Left hindlimb (tissue), 1 donor: ENCODE data around the gene INHBE.
"Not testable (repeated sequence)": the region's sequence is repeated elsewhere in the genome, so short reads cannot be mapped to it uniquely, and the experiment has no call there.

Experiments
- DNase-seq: peaks from one replicate; pipeline ENCODE4 v3.0.0-alpha.2; 2018

Gene INHBE

DNA sequence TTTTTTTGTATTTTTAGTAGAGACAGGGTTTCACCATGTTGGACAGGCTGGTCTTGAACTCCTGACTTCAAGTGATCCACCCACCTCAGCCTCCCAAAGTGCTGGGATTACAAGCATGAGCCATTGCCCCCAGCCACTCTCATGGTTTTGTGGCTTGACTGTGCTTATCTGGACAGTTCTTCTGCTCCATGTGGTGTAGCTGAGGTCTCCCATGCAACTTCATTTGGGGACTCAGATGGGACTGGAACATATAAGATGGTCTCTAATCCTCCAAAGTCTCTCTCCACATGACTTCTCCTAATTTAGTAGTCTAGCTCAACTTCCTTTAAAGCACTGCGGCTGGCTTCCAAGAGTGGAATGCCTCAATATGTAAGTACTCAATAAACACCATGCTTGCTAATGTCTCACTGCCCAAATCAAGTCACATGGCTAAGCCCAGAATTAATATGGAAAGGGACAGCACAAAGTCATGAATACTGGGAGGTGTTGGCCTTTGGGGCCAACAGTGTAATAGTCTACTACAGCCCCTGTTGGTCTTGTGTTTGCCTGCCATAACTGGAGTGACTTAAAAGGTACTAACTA is 13.2 kb upstream of the INHBE start:
- DNase-seq: no peak

DNA sequence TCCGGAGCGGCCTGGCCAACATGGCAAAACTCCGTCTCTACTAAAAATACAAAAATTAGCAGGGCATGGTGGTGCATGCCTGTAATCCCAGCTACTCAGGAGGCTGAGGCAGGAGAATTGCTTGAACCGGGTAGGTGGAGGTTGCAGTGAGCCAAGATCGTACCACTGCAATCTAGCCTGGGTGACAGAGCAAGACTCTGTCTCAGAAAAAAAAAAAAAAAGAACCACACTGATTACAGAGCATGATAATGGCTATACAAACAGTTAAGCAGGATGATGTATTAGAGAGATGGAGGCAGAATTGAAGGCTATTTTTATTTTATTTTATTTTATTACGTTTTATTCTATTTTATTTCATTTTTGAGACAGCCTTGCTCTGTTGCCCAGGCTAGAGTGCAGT is 10.8 kb upstream of the INHBE start:
- not testable (repeated sequence) for DNase-seq

DNA sequence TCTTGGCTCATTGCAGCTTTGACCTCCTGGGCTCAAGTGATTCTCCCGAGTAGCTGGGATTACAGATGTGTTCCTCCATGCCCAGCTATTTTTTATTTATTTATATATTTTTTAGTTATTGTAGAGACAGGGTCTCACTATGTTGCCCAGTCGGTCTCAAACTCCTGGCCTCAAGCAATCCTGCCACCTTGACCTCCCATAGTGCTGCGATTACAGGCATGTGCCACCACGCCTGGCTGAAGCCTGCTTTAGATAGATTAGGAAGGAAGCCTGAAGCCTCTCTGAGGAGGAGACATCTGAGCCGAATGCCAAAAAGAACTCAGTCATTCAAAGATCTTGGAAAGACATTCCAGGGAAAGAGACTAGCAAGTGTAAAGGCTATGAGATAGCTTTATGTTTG is 10.4 kb upstream of the INHBE start:
- DNase-seq: no peak

DNA sequence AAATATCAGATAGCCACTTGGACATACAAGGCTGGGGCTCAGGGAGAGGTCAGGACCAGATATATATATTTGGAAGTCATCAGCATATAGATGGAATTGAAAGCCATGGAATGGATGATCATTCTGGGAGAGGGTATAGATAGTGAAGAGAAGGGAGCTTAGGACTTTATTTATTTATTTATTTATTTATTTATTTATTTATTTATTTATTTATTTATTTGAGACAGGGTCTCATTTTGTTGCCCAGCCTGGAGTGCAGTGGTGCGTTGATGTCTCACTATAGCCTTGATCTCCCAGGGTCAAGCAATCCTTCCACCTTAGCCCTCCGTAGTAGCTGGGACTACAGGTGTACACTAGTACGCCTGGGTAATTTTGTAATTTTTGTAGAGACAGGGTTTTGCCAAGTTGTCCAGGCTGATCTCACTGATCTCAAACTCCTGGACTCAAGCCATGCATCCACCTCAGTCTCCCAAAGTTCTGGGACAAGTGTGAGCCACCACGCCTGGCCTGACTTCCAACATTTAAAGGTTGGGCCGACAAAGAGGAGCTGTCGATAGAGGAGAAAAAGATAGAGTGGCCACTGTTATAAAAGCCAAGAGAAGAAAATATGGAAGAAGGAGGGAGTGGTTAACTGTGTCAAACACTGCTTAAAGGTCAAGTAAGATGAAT is 8.7 kb upstream of the INHBE start:
- no peak for DNase-seq

DNA sequence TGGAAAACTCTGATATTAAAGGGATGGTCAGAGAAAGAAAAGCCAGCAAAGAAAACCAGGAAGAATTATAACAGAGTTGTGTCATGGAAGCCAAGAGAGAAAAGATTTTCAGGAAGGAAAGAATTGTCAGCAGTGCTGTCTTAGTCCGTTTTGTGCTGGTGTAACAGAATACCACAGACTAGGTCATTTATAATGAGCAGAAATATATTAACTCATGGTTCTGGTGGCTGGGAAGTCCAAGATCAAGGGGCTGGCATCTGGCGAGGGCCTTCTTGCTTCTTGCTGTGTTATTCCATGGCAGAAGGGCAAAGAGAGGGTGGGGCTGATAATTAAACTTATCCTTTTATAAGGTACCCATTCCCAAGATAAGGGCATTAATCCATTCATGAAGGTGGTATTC is 6.4 kb upstream of the INHBE start:
- no peak for DNase-seq

DNA sequence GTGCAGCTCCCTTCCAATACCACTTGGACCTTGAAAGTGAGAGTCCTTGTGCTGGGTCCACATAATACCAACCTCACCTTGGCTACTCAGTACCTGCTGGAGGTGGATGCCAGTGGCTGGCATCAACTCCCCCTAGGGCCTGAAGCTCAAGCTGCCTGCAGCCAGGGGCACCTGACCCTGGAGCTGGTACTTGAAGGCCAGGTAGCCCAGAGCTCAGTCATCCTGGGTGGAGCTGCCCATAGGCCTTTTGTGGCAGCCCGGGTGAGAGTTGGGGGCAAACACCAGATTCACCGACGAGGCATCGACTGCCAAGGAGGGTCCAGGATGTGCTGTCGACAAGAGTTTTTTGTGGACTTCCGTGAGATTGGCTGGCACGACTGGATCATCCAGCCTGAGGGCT is 5.7 kb upstream of the INHBE start:
- no peak for DNase-seq

DNA sequence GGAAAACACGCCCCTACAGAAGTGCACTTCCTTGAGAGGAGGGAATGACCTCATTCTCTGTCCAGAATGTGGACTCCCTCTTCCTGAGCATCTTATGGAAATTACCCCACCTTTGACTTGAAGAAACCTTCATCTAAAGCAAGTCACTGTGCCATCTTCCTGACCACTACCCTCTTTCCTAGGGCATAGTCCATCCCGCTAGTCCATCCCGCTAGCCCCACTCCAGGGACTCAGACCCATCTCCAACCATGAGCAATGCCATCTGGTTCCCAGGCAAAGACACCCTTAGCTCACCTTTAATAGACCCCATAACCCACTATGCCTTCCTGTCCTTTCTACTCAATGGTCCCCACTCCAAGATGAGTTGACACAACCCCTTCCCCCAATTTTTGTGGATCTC is 5.0 kb upstream of the INHBE start:
- DNase-seq: no peak

DNA sequence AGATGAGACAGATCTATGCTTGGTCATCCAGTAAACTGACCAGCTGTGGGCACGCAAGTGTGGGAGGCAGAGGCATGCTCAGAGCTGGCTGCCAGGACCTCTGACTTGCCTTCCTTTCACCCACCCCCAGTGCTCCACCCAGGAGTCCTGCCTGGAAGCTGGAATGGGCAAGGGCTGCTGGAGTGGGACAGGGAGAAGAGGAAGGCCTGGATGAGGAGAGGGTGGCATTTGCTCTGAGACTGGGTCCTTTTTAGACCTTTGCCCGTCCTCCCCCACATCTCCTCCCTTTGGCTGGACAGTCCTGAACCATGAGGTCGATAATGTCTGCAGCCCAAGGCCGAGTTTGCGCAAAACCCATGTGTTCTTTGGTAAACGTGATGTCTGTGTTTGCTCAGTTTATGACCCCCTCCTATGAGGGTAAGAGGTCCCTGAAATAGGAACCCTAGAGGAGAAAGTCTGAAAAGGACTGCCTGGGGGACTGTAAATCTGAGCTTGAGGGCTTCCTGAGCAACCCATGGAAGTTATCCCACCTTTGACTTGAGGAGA is 3.8 kb upstream of the INHBE start:
- no peak for DNase-seq

DNA sequence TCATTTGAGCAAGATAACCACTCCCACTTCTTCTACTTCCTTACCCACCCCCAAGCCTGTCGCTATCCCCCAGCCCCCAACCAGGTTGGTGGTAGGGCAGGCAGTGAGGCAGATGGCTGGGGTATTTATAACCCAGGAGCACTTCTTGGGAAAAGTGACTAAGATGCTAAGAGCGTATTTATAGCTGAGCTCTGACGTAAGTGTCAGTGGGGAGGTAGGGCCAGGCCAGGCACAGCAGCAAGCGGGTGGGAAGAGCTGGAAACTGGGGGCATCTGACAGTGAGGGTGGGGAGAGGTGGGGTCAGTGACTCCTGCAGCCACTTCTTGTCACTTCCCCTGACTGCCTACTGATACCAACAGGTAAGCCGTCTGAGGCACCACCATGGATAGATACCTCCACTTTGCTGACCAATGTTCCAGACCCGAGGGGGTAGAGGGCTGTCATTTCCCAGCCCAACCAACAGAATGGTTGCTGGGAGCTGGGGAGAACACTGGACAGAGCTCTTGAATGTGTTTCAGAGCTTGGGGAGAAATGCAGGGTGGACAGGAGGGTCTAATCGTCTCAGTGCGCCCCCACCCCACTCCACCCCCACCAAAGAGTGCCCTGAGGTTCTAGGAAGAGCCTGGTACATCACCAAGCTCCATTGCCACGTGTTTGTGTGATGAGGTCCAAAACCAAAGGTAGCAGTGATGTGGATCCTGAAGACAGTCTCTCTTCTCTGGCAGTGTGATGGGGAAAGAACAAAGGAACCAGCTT is 2.7 kb upstream of the INHBE start:
- peak; percentile 67 for DNase-seq

DNA sequence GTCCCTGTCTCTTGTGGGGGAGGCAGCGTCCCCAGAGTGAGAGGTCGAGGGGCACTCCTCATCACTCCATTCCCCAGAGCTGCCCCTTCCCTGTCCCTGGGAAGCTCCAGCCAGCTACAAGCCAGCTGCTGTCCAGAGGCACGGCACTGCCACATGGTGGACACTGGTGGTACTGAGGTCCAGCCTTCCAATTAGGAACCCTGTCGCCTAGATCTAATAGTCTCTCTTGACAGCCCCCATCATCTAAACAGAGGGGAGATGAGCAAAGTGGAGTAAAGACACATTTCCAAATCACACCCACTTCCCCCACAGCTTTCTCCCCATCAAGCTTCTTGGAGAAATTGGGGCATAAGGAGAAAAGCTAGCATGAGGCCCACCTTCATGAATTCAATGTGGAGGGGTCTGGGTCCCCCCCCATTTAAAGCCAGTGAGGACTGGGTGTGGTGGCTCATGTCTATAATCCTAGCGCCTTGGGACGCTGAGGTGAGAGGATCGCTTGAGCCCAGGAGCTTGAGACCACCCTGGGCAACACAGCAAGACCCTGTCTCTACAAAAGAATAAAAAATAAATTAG is 2.1 kb upstream of the INHBE start:
- DNase-seq: peak; percentile 74

DNA sequence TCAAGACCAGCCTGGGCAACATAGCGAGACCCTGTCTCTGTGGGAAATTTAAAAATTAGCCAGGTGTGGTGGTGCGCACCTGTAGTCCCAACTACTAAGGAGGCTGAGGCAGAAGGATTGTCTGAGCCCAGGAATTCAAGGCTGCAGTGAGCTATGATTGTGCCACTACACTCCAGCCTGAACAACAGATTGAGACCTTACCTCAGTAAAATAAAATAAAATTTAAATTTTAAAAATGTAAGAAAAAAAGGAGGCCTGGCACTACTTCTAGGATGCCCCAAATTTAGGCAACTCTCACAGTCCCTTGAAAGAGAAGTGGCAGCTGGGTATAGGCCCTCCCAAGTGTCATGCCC is 918 bp upstream of the INHBE start:
- DNase-seq: no peak

DNA sequence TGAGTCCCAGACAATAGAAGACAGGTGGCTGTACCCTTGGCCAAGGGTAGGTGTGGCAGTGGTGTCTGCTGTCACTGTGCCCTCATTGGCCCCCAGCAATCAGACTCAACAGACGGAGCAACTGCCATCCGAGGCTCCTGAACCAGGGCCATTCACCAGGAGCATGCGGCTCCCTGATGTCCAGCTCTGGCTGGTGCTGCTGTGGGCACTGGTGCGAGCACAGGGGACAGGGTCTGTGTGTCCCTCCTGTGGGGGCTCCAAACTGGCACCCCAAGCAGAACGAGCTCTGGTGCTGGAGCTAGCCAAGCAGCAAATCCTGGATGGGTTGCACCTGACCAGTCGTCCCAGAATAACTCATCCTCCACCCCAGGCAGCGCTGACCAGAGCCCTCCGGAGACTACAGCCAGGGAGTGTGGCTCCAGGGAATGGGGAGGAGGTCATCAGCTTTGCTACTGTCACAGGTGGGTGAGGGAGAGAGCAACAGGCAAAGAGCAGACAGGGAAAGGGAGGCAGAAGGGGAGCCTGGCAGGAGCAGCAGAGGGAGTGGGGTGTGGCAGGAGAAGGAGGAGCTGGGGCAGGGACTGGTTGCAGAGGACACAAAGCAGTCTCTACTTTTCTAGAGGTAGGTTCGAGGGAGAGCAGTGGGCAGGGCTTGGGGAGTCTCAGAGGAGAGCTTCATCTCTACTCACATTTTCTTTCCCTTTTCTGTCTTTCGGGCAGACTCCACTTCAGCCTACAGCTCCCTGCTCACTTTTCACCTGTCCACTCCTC is 452 bp downstream of the INHBE start:
- no peak for DNase-seq

DNA sequence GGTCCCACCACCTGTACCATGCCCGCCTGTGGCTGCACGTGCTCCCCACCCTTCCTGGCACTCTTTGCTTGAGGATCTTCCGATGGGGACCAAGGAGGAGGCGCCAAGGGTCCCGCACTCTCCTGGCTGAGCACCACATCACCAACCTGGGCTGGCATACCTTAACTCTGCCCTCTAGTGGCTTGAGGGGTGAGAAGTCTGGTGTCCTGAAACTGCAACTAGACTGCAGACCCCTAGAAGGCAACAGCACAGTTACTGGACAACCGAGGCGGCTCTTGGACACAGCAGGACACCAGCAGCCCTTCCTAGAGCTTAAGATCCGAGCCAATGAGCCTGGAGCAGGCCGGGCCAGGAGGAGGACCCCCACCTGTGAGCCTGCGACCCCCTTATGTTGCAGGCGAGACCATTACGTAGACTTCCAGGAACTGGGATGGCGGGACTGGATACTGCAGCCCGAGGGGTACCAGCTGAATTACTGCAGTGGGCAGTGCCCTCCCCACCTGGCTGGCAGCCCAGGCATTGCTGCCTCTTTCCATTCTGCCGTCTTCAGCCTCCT is 1.1 kb downstream of the INHBE start:
- DNase-seq: no peak

DNA sequence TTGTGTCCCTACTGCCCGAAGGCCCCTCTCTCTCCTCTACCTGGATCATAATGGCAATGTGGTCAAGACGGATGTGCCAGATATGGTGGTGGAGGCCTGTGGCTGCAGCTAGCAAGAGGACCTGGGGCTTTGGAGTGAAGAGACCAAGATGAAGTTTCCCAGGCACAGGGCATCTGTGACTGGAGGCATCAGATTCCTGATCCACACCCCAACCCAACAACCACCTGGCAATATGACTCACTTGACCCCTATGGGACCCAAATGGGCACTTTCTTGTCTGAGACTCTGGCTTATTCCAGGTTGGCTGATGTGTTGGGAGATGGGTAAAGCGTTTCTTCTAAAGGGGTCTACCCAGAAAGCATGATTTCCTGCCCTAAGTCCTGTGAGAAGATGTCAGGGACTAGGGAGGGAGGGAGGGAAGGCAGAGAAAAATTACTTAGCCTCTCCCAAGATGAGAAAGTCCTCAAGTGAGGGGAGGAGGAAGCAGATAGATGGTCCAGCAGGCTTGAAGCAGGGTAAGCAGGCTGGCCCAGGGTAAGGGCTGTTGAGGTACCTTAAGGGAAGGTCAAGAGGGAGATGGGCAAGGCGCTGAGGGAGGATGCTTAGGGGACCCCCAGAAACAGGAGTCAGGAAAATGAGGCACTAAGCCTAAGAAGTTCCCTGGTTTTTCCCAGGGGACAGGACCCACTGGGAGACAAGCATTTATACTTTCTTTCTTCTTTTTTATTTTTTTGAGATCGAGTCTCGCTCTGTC is 1.8 kb downstream of the INHBE start:
- no peak for DNase-seq

DNA sequence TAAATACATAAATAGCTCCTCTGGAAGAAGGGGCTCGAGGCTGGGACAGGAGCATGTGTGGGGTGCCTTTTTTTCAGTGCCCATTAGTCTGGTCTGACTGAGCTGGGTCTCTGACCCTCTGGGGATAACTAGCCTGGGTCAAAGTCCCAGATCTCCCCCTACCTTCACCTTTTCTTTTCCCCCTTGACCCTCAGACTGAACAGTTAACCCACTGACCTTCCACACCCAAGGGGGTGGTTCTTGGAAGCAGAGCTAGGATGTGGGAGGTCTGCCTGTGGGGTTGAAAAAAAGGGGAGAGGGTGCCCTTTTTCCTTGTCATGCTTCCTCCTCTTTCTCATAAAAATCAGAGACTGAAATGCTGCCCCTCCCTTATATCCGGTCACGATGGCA is 3.6 kb downstream of the INHBE start:
- no peak for DNase-seq

DNA sequence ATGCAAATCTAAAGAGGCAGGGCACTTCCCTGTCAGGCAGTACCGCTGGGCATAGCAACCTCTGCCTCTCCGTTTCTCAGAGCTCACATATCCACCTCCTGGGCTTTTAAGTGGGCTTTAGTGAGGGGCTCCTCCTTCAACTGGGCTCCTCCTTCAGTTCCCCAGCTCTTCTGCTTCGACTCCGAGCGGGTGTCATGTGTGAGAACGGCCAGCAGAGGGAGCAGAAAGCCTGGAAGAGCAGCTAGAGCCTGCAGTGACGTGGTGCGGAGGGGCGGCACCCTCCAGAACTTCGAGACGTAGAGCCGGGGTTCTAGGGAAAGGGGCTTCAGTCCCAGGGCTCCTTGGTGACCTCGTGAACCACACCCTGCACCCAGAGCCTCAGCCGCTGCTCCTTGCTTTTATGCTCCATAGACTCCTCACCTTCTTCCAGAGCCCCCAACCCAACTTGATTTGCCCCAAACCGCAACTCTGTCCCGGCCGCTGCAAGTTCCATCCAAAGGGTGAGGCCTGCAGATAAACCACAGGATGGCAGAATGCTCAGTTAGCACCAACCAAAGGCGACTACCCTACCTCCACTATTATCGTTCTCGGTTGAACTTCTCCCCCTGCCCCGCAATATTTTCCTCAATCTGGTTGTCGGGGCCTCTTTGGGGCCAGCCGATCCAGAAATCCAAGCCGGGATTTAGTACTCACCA is 4.1 kb downstream of the INHBE start:
- peak; percentile 96 for DNase-seq

DNA sequence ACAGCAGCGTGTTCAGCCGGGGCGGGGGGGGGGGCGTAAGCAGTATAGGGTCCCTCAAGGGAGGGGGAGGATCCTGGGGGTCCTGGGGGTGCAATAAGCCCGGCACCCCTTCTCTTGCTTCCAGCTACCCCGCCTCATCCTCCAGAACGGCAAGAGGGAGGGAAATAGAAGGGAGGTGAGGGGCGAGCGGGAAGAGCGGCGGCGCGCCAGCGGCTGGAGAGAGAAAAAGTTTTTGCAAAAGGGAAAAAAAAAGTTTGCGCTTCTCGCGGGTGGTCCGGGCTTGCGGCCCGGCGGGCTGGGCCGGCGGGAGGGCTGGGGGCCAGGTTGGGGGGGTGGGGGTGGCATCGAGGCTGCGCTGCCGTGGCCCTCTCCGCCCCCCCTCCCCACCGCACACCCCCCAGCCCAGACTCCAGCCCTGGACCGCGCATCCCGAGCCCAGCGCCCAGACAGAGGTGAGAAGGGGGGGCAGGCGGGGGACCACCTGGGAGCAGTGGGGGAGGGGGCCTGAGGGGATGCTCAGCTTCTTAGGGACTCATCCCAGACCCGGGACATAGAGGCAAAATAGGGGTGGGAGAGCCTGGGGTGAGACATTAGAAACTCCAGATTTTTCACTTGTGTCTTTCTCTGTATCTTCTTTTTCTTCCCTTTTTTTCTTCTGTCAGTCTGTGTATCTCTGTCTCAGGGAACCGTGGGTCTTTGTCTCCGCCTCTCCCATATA is 4.8 kb downstream of the INHBE start, which contains the start of gene GLI1:
GLI1 (plus strand) TSS at position 36 of the 718 bp plus-strand sequence. CDS start 3,907 bp downstream, outside the sequence.
- DNase-seq: peak; percentile 87

DNA sequence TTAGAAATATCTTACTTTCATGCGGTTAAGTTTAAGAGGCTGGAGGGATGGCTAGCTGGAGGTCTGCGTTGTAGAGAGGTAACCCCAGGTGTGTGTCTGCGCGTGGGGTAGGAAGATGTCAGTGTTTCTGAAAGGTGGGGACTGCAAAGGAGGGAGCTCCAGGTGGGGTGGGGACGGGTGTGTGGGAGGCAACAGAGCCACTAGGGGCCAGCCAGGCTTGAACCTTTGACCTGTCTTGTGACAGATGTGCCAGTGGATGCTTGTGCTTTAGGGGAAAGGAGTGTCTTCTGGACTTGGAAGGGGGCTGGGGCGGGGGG is 5.3 kb downstream of the INHBE start:
- no peak for DNase-seq

DNA sequence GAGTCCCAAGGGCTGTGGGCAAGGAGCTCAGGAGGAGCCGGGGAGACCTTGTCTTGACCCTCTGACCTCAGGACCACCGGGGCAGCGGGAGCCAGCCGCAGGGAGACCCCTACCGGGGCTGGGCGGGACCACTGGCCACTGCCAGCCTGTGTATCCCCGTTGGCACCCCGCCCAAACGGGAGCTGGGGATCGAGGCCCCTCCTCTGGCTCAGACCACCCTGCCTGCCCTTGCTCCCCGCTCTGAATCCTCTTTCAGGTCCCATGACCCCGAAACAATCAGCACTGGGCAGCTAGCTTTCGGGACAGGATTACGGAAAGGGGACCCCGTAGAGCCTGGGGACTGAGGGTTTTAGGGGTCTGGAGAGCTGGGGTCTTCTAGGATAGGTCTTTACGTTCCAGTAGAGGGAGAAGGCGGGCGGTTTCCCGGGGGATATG is 5.8 kb downstream of the INHBE start:
- DNase-seq: no peak

DNA sequence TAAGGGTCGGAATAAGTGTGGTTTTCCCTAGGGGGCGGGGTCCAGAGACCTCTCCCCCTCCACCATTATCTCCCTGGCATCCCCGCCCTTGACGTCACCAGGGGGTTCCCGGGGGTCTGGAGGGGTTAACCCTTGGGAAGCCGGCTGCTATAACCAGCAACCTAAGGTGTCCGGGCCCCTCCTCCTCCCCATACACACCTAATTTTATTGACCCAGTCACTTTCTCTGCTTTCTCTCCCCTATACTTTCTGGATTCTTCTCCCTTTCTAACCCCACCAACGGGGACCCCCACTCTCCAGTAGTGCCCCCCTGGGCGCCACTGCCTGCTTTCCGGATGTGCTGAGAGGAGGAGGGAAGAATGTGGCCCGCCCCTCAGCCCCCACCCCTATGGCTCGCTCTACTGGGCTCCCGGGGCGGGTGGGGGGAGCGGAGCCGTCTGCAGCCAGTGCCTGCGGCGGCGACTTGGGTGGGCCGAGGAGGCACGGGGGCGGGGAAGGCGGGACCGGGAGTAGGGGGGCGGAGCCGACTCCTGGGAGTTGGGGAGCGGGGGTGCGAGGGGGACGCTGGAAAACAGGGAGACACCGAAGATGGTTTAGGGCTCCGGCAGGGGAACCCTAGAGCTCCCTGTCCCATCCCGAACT is 6.3 kb downstream of the INHBE start:
- DNase-seq: peak; percentile 90
